Panc1 (cell line): ENCODE data around the gene HPCAL1.
"Not testable (repeated sequence)": the region's sequence is repeated elsewhere in the genome, so short reads cannot be mapped to it uniquely, and the experiment has no call there.

Source experiments
- POLR2AphosphoS5 ChIP-seq: IDR thresholded peaks from 2 replicates; pipeline ENCODE4 v1.6.1; 2012; ENCODE audit warnings: mild to moderate bottlenecking, low read depth, low read length, moderate library complexity
- TCF7L2 ChIP-seq: IDR thresholded peaks from 2 replicates; pipeline ENCODE4 v1.6.1; 2011; ENCODE audit warnings: mild to moderate bottlenecking, low read depth, low read length, inconsistent platforms
- TF ChIP-seq, protein P1 (sequence below): fragments of 450-650 bp; IDR thresholded peaks from 2 replicates; pipeline ENCODE4 v1.5.1; 2017; ENCODE audit warnings: mild to moderate bottlenecking
- TF ChIP-seq, protein P2 (sequence below), 2 experiments: IDR thresholded peaks; 2 replicates each; pipeline ENCODE4 v1.6.1; 2011 to 2012; ENCODE audit warnings: low read depth in 2 of 2, control low read depth in 1 of 2, low read length in 1 of 2, mild to moderate bottlenecking in 1 of 2, moderate library complexity in 1 of 2; ENCODE audit not compliant: insufficient read depth in 1 of 2

DNA sequence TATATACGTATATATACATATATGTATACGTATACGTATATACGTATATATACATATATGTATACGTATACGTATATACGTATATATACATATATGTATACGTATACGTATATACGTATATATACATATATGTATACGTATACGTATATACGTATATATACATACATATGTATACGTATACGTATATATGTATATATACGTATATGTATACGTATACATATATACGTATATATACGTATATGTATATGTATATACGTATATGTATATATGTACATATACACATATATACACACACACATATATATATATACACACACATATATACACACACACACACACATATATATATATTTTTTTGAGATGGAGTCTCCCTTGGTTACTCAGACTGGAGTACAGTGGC is 11.3 kb upstream of the HPCAL1 start:
- TF ChIP-seq, protein P1, sequence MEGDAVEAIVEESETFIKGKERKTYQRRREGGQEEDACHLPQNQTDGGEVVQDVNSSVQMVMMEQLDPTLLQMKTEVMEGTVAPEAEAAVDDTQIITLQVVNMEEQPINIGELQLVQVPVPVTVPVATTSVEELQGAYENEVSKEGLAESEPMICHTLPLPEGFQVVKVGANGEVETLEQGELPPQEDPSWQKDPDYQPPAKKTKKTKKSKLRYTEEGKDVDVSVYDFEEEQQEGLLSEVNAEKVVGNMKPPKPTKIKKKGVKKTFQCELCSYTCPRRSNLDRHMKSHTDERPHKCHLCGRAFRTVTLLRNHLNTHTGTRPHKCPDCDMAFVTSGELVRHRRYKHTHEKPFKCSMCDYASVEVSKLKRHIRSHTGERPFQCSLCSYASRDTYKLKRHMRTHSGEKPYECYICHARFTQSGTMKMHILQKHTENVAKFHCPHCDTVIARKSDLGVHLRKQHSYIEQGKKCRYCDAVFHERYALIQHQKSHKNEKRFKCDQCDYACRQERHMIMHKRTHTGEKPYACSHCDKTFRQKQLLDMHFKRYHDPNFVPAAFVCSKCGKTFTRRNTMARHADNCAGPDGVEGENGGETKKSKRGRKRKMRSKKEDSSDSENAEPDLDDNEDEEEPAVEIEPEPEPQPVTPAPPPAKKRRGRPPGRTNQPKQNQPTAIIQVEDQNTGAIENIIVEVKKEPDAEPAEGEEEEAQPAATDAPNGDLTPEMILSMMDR, result not testable (repeated sequence)
- TF ChIP-seq POLR2AphosphoS5, TCF7L2: not testable (repeated sequence)
- TF ChIP-seq, protein P2, sequence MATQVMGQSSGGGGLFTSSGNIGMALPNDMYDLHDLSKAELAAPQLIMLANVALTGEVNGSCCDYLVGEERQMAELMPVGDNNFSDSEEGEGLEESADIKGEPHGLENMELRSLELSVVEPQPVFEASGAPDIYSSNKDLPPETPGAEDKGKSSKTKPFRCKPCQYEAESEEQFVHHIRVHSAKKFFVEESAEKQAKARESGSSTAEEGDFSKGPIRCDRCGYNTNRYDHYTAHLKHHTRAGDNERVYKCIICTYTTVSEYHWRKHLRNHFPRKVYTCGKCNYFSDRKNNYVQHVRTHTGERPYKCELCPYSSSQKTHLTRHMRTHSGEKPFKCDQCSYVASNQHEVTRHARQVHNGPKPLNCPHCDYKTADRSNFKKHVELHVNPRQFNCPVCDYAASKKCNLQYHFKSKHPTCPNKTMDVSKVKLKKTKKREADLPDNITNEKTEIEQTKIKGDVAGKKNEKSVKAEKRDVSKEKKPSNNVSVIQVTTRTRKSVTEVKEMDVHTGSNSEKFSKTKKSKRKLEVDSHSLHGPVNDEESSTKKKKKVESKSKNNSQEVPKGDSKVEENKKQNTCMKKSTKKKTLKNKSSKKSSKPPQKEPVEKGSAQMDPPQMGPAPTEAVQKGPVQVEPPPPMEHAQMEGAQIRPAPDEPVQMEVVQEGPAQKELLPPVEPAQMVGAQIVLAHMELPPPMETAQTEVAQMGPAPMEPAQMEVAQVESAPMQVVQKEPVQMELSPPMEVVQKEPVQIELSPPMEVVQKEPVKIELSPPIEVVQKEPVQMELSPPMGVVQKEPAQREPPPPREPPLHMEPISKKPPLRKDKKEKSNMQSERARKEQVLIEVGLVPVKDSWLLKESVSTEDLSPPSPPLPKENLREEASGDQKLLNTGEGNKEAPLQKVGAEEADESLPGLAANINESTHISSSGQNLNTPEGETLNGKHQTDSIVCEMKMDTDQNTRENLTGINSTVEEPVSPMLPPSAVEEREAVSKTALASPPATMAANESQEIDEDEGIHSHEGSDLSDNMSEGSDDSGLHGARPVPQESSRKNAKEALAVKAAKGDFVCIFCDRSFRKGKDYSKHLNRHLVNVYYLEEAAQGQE (IDR thresholded peaks at IDR 0.05; ENCODE audit: insufficient read depth in 1 of 2, low read depth in 2 of 2, low read length in 1 of 2), result not testable (repeated sequence)
